GM19099 (cell line): ENCODE data around the gene NHERF1.

ENCODE experiments used
- POLR2A ChIP-seq: IDR thresholded peaks from 3 replicates; pipeline ENCODE4 v1.6.1; 2011; ENCODE audit warnings: low read depth; ENCODE audit not compliant: insufficient read length; ENCODE audit errors: extremely low read depth

The NHERF1 gene

GRCh38 chr17:74729368-74729767 is 19.1 kb upstream of the NHERF1 start:
- no peak for TF ChIP-seq POLR2A

DNA sequence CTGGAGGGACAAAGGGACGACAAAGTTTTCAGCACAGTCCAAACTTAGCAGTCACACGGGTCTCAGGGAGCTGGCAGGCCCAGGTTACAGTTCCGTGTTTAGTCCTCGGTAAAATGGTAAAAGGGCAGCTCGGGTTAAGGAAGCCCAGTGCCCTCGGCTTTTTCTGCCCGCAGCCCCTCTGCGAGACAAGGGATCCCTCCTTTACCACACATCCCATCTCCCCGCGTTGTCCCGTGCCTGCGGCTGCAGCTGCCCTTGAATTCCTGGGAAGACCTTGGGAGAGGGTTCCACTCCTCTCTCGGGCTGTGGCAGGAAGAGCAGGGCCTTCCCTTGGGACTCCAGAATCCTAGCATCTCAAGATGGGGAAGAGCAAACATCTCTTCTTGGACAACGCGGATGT is 18.6 kb upstream of the NHERF1 start:
- TF ChIP-seq POLR2A, result no peak

GRCh38 chr17:74730491-74731346 is 17.7 kb upstream of the NHERF1 start:
- no peak for TF ChIP-seq POLR2A

- TF ChIP-seq POLR2A, result no peak
Observed at GRCh38 chr17:74731347-74731605, 17.2 kb upstream of the NHERF1 start.

- no peak for TF ChIP-seq POLR2A
Observed at GRCh38 chr17:74732042-74732867, 16.2 kb upstream of the NHERF1 start.

DNA sequence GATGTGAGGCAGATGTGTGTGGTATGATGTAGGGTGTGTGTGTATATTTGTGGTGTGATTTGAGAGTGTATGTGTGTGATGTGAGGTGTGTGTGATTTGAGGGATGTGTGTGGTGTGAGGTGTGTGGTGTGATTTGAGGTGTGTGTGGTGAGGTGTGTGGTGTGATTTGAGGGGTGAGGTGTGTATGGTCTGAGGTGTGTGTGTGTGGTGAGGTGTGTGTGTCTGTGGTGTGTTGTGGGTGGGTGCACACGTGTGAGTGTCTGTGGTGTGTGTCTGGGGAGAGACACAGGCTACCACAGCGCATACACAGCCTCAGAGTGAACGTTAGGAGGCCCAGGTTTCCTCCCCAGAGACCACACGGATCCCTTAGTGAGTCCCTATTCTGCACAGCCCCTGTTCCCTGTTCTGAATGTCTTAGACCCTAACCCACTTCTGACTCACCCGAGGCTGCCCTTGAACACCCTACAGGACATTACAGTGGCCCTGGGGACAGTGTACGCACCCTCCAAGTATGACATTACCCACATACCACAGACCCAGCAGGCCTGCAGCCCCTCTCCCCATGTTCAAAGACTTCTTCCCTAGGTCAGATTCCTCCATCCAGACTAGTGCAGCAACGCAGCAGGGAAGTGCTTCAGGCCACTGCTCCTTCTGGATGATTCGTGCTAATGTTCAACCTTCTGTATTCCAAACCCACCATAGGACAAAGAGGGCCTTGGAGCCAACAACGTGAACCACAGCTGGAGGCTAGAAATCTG is 14.9 kb upstream of the NHERF1 start:
- TF ChIP-seq POLR2A, result no peak

GRCh38 chr17:74734256-74734655 is 14.2 kb upstream of the NHERF1 start:
- no peak for TF ChIP-seq POLR2A

- TF ChIP-seq POLR2A, result no peak
Observed at GRCh38 chr17:74736513-74737298, 11.7 kb upstream of the NHERF1 start, which contains the start of gene RAB37. TSS of gene RAB37 (plus strand) at chr17:74737256. CDS start at chr17:74737273, 17 bp downstream.

- TF ChIP-seq POLR2A, result no peak
Observed at GRCh38 chr17:74737299-74738050, 11.0 kb upstream of the NHERF1 start.

DNA sequence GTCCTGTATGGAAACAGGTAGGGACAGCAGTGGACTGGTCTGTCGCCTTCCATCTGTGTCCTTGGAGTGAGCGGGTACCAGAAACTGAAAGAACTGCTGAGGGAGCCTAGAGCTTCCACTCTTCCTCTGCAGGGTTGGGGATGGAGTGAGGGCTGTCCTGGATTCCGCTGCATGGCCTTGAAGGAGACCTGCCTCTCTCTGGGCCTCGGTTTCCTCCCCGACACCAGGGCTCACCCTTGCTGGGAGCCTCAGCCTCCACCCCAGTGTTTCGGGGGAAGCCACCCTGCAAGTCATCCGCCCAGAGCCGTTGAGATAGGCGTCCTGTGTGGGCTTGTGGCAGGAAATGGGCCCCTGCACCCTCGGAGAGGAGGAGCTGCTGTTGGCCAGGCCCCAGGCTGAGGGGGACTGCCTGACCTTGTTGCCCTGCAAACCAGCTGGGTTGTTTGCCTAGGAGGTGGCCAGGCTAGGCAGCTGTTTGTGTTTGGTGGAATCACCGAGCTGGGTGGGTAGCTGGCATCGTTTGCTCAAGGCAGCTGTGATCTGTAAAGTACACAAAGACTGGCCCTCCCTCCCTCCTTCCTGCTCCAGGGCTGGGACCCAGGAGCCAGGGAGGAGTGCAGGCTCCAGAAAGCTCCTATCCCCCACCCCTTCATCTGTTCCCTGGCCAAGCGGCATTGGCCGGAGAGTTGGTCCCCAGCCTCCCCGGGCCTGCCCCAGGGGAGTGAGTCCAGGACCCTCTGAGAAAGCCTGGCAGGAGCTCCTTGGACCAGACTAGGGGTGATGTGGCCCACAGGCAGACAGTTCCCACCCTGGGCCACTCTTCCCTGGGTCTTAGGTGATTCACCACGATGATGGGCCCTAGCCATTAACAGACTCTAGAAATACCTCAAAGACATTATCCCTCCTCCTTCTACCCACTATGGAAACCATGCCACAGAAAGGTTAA is 10.1 kb upstream of the NHERF1 start:
- peak; percentile 49 for TF ChIP-seq POLR2A

DNA sequence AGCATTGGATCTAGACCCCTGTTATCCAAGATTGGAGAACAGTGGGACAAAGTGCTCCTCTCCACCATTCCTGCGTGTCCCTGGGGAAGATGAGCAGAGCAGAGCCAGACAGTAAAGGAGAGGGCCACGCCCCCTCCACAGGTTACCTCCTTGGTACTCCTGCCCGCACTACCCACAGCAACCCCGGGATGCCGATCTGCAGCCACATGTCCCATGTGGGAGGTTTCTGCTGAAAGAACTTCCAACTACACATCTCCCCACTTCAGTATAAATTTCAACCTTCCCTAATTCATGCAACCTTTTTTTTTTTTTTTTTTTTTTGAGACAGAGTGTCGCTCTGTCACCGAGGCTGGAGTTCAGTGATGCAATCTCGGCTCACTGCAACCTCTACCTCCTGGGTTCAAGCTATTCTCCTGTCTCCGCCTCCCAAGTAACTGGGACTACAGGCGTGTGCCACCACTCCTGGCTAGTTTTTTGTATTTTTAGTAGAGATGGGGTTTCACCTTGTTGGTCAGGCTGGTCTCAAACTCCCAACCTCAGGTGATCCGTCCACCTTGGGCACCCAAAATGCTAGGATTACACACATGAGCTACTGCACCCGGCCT is 9.1 kb upstream of the NHERF1 start:
- no peak for TF ChIP-seq POLR2A

GRCh38 chr17:74740173-74740572 is 8.3 kb upstream of the NHERF1 start:
- TF ChIP-seq POLR2A, result no peak
